NCI-H187 (cell line): Measurements from ENCODE around the gene BCL7C.
"Not testable (repeated sequence)": the region's sequence is repeated elsewhere in the genome, so short reads cannot be mapped to it uniquely, and the experiment has no call there.

Experiments used
- DNase-seq, 2 experiments: peaks; one replicate each; lab custom pipeline; 2025; lab: John Stamatoyannopoulos, UW

The BCL7C gene

DNA sequence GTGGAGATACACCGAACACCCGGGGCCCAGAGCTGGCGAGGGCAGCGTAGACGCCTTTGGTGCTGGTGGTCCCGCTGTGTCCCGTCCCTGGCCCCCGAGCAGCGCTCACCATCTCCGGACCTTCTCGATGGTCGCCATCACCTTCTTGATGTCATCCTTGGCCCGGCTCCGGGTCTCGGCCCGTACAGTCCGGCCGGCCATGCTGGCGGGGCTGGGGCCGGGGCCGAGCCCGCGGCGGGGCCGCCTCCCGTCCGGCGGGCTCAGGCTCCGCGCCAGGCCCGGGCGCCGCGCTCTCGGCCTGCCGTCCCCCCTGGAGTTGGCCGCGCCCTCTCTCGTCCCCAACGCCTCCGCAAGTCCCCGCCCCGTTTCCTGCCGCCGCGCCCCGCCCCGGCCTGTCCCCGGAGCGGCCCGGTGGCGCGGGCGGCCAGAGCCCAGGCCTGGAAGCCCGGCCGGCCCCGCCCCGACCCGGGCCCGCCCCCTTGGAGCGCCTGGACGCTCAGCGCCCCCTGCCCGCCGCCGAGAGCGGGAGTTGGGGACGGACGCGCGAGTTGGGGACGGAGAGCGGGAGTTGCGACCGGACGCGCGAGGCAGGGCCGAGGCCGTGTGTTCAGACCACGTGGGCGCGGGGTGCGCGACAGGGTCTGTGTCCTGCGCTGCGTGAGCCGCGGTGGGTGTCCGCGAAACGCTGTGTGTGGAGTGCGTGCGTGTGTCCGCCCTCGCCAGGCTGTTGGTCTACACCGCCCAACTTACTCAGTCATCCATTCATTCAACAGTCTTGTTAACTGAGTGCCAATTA is at the start of gene BCL7C:
Gene BCL7C (minus strand): TSS at position 334 of the 796 bp plus-strand sequence. CDS start 133 bp downstream, at position 201.
- DNase-seq, result peak in 1 of 2 experiments; percentile 66

DNA sequence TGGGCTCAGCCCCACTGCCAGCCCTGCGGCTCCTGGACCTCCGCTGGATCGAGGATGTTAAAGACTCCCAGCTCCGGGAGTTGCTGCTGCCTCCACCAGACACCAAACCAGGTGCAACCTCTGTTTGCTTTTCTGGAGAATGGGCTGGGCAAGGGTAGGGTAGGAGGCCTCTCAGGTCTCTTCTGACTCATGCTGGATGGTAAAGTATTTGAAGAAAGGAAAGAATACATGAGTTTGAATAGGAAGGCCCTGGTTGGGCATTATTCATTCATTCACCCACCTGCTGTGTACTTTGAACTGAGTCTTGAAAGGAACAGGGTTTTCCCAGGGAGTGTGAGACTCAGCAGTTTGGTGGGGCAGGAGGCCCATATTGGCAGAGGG is 48.5 kb upstream of the BCL7C start:
- DNase-seq, result no peak

DNA sequence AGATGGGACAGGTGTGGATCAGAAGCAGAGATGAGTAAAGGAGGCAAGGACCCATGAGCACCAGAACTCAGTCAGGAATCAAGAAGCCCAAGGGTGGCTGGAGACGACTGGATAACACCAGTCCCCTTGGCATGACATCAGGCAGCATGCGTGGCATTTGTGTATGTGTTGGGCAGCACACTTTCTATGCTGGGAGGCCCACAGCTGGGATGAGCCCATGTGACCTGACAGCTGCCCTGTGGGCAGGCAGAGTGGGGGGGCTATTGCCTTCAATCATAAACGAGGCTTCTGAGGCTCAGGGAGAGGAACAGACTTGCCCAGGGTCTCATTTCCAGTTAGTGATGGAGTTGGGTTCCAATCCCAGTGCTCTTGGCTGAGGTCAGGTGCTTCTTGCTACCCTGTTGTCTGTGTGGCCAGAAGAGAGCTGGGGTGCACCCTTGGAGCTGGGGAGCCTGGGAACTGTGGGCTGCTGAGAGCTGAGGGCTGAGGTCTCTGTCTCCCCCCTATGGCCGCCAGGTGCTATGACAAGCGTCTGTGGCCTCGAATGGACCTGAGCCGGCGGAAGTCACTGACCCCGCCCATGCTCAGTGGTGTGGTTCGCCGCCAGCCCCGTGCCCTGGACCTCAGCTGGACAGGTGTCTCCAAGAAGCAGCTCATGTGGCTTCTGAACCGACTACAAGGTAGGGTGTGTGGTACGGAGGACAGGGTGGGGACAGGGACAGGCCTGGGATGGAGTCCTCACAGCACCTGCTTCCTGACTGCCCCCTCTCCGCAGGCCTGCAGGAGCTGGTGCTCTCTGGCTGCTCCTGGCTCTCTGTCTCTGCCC is 47.9 kb upstream of the BCL7C start:
- no peak for DNase-seq

DNA sequence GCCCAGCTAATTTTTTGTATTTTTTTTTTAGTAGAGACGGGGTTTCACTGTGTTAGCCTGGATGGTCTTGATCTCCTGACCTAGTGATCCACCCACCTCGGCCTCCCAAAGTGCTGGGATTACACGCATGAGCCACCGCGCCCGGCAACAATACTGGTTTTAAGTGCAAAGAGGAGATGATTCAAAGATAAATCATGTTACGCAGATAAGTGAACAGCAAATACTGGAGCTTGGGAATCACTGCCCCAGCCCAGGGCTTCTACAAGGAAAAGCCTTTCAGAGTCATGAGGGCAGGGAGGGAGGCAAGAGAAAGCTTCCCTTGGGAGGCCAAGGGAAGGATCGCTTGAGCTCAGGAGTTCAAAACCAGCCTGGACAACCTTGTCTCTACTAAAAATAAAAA is 45.7 kb upstream of the BCL7C start:
- not testable (repeated sequence) for DNase-seq

DNA sequence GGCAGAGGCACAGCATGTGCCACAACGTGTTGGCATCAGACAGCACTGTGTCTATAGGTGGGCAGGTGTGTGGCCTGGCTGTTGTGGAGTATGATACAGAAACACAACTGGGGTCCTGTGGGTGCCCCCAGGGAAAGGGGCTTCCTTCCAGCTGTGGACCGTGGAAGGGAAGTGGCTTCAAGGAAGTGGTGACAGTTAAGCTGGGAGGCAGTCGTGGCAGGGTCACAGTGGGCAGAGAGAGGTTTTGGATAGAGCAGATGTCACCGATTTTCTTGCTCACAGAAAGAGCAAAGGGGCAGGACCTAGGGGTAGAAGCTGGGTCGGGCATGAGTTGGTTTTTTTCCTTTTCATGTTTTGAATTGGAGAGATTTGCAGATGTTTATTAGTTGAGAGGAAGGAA is 43.8 kb upstream of the BCL7C start:
- DNase-seq, result no peak

DNA sequence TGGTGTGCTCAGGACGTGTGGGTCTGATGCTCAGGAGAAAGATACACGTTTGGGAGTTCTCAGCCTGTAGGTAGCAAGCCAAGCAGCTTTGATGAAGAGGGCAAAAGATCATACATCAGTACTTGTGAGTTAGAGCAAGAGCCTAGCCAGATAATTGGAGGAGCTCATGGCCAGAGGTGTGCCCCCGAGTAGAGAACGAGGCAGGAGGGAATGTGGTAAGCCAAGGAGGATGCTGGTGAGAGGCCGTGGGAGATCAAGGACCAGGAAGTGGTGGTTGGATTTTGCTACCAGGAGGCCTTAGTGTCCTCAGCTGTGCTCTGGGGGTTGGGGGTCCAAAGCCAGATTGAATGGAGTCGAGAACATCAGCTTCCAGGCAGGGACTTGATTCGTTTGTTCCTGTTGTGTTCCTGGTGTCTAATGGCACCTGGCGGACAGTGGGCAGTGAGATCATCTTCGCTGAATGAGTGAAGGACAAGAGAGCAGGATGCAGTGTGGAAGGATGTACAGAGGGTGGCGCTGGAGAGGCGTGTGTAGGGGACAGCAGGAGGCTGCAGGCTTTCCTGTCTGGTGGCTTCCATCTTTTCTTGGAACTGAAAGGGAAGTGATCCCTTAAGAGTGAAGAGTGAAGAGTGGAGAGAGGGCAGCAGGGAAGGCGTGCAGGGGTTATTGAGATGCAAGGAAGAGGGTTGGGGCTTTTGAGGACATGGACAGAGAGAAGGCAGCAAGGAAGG is 41.1 kb upstream of the BCL7C start:
- no peak for DNase-seq

DNA sequence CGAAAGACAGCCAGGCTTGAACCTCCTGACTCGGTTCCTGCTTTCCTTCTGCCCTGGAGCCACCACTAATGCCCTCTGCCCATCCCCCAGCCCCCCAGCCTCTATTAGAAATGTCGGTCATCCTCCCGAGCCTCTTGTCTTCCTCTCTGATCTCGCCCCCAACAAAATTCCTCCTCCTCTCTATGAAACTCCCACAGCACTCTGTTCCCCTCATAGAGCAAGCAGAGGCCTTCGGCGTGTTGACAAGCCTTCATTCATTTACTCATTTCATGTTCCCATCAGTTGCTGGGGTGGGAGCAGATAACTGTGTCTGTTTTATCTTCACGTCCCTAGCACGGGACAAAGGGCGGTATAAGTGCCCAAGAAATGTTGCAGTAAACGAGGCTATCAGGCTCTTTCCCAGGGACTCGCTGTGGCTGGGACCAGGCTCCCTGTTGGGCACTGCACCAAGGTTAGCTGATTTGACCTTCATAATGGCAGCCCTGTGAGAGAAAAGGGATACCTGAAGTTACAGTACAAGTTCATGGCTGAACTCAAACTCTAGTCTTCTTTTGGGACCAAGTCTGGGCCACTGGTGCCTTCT is 37.3 kb upstream of the BCL7C start:
- no peak for DNase-seq

DNA sequence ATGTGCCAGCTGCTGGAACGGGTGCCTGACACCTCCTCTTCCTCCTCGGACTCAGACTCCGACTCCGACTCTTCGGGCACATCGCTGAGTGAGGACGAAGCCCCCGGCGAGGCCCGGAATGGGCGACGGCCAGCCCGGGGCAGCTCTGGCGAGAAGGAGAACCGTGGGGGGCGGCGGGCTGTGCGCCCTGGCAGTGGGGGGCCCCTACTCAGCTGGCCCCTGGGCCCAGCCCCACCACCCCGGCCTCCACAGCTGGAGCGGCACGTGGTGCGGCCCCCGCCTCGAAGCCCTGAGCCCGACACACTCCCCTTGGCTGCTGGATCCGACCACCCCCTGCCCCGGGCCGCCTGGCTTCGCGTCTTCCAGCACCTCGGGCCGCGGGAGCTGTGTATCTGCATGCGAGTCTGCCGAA is 36.3 kb upstream of the BCL7C start:
- no peak for DNase-seq

DNA sequence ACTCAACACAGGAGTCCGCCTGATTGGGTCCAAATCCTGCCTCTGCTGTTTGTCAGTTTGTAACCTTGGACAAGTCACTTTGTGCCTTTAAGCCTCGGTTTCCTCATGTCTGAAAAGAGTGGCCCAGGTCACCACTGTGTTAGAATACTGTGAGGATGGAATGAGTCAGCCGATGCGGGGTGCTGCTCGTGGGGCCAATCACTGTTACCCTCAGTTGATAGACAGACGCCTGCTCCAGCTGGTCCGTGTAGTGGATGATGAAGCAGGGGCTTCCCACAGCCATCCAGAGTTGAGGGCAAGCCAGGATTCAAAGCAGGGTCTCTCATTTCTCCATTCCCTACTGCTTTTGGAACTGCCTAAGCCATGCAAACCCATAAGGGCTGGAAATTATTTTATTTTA is 35.3 kb upstream of the BCL7C start:
- DNase-seq, result no peak

DNA sequence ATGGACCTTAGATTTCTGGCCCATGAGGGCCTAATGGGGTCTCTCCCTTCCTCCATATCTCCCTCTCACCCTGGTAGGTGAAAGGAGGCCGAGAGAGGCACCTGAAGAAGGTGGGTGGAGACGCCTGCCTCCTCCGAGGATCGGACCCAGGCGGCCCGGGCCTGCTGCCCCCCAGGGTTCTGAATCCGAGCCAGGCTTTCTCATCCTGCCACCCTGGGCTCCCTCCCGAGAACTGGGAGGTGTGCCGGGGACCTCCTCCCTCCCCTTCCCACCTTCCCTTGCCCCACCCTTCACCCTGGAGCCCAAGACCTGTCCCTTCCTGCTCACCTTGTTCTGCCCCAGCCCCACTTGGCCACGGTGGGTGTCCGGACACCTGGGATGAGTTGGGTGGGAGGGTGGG is 34.5 kb upstream of the BCL7C start:
- DNase-seq, result no peak

DNA sequence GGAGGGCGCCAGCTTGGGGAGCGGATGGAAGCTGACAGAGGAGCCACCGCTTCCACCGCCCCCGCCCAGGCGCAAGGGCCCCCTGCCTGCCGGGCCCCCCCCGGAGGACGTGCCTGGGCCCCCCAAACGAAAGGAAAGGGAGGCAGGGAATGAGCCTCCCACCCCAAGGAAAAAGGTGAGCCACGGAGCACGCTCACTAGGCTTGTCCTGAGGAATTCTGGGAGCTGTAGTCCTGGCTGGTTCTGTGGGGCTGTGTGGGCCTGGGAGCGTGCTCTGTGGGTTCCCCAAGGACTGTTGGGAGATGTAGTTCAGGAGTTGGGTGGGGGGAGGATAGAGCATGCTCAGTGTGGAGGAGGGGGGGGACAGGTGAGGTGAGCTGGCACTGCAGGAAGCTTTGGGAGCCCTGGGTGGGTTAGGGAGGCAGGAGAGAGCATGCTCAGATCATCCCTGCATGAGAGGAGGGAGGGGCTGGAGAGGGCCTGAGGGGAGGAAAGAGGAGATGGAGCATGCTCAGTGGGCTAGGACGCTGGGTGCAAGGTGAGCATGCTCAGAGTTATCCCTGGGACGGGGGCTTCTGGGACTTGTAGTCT is 34.0 kb upstream of the BCL7C start:
- peak; percentile 20 to 40 for DNase-seq

DNA sequence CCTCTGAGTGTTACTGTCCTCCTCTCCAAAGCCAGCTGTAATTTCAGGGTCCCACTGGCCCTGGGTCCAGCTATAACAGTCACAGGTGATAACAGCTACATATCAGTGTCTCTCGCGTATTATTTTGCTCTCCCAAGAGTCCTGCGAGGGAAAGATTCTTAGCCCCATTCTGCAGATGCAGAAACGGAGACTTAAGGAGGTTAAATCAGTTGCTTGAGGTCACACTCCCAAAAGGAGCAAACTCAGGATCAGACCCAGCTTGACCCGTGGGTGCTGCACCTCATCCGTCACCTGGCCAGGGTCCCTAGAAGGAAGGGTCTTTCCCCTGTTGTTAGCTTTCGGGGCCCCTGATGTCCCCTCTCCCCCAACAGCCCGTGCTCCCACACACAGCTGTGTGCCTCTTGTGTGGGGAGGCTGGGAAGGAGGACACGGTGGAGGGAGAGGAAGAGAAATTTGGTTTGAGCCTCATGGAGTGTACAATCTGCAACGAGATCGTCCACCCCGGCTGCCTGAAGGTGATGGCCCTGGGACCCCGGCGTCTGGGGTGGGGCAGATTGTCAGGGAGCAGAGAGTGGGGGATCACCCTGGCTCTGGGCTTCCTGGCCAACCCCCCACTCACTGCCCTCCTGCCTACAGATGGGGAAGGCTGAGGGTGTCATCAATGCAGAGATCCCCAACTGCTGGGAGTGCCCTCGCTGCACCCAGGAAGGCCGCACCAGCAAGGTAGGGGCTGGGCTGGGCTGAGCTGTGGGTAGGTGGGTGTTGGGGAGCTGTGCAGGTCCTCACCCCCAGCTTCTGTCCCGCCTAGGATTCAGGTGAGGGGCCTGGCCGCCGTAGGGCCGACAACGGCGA is 33.3 kb upstream of the BCL7C start:
- DNase-seq, result no peak

DNA sequence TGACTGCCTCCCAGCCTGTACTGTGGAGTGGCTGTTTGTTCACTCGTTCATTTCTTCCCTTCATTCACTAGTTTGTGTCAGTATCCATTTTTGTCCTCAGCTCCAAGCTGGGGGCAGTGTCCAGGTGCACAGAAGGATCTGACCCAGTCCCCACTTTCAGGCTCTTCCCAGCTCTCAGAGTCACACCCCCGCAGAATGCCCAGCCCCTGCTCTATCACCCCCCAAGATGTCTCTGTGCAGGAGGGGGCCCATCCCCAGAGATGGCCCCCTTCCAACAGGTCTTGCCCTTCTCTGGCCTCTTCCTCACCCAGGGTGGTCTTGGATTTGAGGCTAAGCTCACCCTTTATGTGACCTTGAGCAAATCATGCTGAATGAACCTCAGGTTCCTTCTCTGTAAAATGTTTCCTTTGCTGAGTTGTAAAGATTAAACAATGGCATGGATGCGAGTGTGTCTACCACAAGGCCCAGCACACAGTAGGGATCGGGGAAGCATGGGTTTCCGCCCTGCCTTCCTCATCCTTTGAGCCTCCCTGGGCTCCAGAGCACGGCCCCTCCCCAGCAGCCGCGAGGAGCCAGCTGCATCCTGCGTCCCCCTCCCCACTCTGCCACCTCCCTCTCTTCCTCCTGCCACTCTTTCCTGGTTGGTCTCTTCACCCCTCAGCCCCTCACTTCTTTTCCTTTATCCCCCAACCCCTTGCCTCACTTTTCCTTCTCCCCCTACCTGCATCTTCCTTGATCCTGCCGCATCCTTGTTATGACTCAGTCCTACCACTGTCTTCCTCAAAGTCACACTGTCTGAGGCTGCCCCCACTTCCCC is 32.3 kb upstream of the BCL7C start:
- no peak for DNase-seq

DNA sequence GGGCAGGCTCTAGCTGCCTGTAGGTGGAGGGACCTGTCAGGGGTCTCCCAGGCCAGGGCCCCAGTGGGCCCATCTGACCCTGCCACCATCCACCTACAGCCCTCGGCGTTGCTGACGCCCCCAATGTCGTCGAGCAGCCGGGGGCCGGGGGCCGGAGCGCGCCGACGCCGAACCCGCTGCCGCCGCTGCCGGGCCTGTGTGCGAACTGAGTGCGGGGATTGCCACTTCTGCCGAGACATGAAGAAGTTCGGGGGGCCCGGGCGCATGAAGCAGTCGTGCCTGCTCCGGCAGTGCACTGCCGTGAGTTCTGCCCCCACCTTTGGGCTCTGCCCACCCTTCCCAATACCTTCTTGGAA is 31.7 kb upstream of the BCL7C start:
- DNase-seq, result no peak

DNA sequence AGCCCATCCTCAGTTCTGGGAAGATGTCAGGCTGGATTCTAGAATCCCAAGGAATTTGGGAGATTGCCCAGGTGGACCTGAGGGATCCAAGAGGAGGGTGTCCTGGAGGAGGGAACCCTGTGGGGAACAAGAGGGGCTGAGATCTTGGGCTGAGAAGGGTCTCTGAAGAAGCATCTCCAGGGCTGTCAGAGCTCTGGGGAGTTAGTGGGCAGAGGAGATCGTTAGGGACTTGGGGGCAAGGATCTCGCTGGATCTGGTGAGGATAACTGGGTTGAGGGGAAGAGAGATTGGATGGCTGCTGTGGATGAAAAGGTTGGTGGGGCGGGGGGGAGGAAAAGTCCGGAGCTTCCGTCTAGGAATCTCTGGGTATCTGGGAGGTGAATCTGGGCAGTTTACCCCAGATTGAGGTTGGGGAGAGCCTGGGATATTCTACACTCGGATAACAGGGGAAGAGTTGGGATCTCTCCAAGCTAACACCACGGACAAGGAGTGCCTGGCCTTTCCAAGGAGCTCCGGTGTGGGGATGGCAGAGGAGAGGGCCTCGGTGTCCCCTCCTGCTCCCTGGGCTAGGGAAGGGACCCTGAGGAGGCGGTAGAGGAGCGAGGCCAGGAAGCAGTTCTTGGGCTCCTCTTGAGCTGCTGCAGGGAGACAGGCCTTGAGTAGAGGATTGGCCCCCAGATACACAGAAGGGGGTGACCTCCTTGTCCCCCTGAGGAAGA is 31.2 kb upstream of the BCL7C start:
- no peak for DNase-seq

DNA sequence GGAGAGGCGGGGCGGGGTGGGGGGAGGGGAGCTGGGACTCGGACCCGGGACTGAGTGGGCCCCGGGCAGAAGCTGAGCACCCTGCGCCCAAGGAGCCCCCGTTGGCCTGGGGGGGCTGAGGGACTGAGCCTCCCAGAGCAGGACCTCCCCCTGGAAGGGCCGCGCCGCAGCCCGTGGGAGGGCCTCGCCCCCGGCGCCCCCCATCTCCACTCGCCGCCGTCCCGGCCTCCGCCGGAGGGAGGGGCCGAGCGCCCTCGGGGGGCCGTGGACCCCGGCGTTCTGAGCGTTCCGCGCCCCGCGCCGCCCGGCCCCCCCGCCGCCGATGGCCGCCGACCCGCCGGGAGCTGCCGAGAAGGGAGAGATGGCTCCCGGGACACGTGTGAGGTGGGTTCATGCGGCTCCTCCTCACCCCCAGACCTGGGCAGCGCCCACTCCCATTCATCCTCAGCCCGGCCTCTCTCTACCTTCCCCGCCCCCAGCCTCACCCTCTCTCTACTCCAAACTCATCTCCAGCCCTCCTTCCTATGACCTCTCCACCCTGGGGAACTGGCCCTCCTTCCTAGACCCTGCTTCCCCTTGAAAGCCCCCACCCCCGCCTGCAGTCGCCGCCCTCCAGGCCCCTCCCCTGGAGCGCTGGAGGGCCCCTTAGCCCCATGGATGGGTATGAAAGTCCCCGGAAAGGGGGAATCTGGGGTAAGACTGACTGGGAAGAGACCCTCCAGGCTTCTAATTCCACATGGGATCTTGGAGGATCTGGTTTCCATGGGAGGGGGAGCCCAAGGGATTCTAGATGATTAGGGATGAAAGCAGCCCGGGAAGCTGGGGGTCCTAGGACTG is 30.4 kb upstream of the BCL7C start:
- no peak for DNase-seq

DNA sequence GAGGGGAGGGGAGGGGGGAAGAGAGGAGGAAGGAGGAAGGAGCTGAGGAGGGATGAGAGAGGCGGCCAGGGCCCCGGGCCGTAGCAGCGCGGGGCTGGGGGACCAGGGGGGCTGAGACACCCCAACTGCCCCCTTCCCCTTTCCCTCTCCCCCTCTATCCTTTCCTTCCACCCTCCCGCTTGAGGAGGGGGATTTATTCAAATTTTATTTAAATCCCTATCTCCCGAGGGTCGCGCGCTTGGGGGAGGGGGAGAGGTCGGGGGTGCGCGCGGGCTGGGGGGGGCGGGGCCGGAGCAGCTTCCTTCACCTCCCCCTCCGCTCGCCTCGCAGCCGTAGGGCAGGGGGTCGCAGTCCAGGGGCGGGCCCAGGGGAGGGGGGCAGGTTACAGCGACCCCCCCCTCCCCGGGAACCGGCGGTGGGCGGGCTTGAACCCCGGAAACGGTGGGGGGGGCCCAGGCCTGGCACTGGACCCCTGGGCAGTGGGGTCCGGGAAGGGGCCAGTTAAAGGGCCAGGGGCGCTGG is 29.7 kb upstream of the BCL7C start, which contains the start of gene FBXL19:
Gene FBXL19 (plus strand): TSS at position 19 of the 522 bp plus-strand sequence. CDS start 2,183 bp downstream, outside the sequence.
- DNase-seq, result no peak

DNA sequence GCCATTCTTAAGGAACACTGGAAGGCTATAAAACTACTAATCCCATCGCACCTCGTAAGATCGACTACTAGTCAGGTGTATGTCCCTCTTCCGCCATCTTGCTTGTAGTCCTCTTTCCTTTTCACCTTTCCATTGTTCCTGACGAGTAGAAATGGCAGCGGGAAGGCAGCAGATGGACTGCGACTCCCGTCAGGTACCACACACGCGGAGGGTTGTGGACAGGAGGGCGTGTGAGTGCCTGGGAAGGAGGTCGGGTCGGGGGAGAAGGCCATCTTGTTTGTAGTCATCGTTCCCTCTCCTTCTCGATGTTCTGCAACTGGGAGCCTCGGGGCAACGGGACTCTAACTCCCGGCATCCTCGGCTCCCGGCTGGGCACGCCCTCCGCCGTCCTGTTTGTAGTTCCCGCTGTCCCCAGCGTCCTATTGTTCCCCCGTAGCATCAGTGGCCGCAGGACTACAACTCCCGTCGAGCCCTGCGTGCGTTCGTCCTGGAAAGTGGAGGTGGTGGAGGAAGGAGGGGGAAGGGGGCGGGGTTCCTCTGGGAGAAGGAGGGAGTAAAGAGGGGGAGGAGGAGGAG is 29.2 kb upstream of the BCL7C start:
- DNase-seq, result peak; percentile 85 to 92
